GM21619 (cell line): ENCODE results near the gene GPR161.
"Not testable (repeated sequence)": the region's sequence is repeated elsewhere in the genome, so short reads cannot be mapped to it uniquely, and the experiment has no call there.

Experiments used
- ATAC-seq: cut with Tn5 transposase; IDR thresholded peaks from one replicate; pipeline ENCODE4 v1.9.1; 2021; ENCODE audit not compliant: unreplicated experiment

The GPR161 gene, protein sequence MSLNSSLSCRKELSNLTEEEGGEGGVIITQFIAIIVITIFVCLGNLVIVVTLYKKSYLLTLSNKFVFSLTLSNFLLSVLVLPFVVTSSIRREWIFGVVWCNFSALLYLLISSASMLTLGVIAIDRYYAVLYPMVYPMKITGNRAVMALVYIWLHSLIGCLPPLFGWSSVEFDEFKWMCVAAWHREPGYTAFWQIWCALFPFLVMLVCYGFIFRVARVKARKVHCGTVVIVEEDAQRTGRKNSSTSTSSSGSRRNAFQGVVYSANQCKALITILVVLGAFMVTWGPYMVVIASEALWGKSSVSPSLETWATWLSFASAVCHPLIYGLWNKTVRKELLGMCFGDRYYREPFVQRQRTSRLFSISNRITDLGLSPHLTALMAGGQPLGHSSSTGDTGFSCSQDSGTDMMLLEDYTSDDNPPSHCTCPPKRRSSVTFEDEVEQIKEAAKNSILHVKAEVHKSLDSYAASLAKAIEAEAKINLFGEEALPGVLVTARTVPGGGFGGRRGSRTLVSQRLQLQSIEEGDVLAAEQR

DNA sequence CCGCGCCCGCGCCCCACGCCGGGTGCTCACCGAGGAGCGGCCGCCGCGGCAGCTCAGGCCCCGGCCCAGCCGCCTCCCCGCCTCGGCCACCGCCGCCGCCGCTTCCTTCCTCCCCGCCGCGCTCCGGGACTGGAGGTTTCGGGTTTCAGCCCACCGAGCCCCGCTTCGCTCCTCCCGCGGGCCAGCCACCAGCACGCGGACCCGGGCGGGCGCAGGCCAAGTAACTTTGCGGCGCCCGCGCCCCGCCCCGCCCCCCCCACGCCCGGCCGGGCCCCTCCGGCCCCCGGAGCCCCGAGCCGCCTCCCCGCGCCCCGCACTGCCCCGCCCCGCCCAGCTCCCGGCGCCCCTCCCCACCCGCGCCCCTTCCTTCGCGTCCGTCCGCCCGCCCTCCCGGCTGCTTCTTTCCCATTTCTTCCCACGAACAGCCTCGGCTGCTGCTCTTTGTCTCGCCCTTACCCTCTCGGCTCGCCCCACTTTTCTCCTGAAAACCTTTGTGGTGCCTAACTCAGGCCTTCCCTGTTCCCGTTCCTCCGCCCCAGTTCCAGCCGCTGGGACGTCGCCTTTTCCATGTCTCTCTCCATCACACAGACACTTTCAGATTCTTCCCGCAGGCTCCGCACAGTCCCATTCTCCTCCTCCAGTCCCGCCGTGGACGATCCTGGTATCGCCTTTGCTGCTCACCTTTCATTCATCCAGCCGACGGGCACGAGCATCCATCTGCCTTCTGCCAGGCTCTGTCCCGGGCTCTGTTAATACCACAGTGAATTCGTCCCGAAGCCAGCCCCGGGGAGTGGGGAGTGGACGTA, at the start of gene GPR161:
Gene GPR161, minus strand, starts transcription at position 222 of the 806 bp plus-strand sequence. CDS start 32,080 bp downstream, outside the sequence.
- no peak for ATAC-seq

DNA sequence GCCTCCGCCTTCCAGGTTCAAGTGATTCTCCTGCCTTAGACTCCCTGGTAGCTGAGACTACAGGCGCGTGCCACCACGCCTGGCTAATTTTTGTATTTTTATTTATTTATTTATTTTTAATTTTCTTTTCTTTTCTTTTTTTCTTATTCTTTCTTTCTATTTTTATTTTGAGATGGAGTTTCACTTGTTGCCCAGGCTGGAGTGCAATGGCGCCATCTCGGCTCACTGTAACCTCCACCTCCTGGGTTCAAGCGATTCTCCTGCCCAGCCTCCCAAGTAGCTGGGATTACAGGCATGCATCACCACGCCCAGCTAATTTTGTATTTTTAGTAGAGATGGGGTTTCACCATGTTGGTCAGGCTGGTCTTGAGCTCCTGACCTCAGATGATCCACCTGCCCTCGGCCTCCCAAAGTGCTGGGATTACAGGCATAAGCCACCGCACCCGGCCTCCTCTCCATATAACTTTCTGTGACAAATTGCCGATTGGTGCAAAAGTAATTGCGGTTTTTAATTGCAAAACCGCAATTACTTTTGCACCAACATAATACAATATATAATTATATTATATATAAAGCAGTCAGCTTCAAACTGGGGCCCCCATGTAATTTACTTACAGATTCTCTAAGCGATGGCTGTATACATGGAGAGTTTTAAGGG, 44.5 kb upstream of the GPR161 start:
- ATAC-seq, result not testable (repeated sequence)

DNA sequence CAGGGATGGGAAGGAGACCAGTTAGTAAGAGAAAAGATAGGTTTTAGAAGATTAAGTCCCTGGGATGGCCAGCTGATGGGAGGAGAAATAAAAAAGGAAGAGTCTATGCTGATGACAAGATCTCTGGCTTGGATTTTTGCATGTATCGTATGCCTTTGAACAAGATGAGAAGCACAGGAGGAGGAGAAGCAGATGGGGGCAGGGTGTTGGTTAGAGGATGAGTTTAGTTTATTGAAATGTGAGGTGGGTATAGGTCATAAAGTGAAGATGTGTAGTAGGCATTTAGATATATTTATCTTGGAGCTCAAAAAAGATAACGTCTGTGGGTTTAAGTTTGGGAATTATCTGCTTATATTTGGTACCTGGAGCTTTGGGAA, 43.4 kb upstream of the GPR161 start:
- no peak for ATAC-seq

DNA sequence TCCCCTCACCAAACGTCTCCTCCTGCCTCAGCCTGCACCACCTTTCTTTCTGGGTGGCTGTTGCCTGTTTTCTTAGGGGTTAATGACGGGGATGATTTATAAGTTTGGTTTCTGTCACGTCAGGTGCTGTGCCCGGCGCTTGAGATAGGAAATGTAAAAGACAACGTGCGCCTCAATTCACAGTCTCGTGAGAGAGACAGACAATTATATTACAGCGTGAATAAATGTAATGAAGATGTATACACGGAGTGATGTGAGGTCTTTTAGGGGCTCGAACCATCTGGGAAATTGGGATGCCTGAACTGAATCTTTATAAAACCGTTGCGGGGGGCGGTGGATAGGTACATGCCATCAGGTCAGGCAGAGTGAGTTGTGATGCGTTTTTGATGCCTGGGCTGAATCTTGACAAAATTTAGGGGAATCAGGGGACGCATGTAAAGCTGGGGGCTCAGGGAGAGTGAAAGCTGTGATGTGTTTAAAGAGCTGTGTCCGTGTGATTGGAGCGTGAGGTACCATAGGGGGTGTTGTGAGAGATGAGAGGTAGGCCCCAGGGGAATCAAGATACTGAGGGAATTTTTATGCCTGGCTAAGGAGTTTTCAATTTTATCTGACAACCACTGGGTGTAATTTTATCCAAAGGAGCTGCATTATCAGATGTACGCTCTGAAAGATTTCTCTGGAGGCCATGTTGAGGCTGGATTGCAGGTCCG, 42.9 kb upstream of the GPR161 start:
- ATAC-seq, result no peak

- ATAC-seq, result peak; percentile 89
These were observed 42.1 kb upstream of the GPR161 start, which contains the start of gene TIPRL for GRCh38 chr1:168178638-168179437. TSS of gene TIPRL (plus strand) at chr1:168178962. CDS start at chr1:168179078, 116 bp downstream.

DNA sequence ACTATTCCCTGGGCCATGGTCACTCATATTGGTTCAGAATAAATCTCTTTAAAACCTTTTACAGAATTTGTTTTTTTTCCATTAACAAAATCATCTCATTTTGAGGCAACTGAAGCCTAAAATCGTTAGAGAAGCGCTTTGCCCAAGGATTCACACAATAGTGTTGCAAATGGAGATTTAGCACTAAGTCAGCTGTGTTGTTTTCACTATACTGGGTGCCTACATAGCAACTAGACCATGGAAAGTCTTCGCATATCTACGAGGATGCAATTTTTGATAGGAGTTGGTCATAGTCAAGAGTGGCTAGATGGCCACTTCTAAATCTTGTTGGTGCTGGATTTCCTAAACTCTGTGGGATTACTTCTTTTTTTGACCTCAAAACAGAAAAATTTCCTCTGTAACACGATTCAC, 41.5 kb upstream of the GPR161 start:
- no peak for ATAC-seq

DNA sequence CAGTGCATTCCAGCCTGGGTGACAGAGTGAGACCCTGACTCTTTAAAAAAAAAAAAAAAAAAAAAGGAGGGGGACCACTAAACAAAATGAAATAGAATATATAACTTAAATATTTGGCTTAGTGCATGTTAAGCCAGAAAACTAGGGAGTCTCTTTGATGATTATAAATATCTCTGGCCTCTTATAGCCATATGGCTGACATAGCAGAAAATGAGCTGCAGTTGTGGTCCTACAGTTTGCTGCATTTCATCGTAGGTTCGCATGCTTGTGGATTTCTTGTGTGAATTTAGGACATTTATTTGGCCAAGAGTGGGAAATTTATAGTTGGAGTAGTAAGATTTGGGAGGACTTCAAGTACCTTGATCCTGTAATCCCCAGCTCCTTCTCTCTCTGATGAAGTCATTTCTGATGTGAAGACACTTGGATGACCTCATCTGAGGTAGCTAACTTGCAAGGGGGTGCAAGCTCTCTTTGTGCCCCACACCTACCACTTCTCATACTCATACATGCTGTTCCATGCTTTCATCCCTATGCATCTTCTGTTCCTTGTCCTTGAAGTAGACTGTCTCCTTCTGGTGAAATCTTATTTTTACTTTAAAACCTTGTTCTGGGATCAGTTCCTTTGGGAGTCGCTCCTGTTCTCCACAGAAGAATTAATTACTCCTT, 35.7 kb upstream of the GPR161 start:
- no peak for ATAC-seq

- ATAC-seq, result no peak
These were observed 34.1 kb upstream of the GPR161 start for GRCh38 chr1:168170564-168171508.

DNA sequence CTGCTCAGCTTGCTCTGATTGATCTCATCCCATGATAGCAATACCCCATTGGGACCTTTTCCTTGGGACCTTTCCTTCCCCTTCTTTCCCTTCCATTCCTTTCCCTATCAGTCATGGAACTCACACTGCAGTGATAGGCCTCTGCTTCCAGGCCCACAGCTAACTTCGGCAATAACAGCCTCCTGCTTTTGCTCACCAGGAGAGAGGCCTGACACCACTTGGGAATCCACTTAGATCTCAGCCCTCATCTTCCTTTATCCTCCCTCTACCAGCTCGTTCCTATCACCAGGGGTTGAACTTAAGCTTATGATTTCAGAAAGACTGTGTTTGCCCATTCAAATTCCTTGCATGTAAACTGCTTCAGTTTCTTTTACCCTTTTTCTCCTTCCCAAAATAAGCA, 31.1 kb upstream of the GPR161 start:
- no peak for ATAC-seq

DNA sequence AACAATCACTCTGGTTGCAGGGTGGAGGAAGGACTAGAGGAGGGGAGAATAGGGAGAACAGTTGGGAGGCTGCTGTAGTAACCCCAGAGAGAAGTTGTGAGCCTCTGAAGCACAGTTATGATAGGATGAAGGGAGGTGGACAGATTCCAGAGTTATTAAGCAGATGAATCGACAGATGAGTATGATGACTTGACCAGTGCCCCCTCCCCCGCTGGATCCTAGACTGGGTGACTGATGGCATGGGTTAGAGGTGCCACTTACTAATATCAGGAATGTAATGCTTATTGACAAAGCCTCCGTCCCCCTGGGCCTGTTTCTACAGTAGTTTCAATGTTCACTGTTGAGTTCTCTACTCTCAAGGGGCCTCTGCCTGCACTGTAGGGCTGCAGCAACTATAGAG, 28.0 kb upstream of the GPR161 start:
- ATAC-seq, result no peak

- ATAC-seq, result no peak
These were observed 26.9 kb upstream of the GPR161 start for GRCh38 chr1:168163670-168164069.

DNA sequence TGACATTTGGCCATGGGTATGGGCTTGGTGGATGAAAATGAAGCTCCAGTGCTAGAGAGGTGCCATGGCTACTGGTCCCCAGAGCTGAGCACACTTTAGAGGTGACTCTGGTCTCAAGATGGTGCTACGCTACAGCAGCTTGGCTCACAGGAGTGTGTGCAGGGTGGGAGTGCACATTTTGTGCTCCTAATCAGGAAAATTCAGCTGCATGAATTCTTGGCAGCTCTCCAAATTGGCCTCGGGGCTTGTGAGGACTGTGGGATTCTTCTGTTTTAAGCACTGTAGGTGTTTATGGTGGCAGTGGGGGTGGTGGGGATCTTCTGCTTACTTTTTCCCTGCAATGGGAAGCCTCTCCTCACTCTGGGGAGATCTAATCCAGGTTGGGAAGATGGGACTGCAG, 24.7 kb upstream of the GPR161 start:
- ATAC-seq, result no peak

DNA sequence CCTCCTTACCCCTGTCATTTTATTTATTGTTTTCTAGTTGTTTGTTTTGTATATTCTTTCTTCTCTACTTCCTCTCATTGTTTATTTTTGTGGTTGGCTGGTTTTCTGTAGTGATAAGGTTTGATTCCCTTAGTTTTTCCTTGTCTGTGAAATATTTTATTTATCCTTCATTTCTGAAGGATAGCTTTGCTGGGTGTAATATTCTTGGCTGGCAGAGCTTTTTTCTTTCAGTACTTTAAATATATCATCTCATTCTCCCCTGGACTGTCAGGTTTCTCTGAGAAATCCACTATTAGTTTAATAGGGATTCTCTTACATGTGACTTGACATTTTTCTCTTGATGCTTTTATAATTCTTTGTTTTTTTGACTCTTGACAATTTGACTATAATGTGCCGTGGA, 23.2 kb upstream of the GPR161 start:
- no peak for ATAC-seq

DNA sequence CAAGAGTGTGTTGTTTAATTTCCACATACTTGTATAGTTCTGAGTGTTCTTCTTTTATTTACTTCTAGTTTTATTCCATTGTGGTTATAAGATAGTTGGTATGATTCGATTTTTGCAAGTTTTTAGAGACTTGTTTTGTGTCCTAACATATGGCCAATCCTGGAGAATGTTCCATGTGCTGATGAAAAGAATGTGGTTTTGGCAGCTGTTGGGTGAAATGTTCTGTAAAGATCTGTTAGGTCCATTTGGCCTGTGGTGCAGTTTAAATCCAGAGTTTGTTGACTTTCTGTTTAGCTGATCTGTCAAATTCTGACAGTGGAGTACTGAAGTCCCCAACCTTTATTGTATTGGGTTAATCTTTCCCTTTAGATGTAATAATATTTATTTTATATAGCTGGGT, 22.5 kb upstream of the GPR161 start:
- no peak for ATAC-seq

DNA sequence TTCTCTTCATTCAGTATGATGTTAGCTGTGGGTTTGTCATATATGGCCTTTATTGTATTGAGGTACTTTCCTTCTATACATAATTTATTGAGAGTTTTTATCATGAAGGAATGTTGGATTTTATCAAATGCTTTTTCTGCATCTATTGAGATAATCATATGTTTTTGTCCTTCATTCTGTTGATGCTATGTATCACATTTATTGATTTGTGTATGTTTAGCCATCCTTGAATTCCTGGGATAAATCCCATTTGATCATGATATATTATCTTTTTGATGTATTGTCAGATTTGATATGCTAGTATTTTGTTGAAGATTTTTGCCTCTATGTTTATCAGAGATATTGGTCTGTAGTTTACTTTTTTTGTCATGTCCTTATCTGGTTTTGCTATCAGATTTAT, 20.9 kb upstream of the GPR161 start:
- no peak for ATAC-seq

- ATAC-seq, result no peak
These were observed 19.2 kb upstream of the GPR161 start for GRCh38 chr1:168155910-168156309.

DNA sequence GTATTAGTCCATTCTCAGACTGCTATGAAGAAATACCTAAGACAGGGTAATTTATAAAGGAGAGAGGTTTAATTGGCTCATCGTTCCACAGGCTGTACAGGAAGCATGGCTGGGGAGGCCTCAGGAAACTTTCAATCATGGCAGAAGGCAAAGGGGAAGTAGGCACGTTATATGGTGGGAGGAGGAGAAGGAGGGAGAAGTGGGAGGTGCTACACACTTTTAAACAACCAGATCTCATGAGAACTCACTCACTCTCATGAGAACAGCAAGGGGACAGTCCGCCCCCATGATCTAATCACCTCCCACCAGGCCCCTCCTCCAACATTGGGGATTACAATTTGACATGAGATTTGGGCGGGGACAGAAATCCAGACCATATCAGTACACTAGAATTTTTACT, 18.0 kb upstream of the GPR161 start:
- not testable (repeated sequence) for ATAC-seq

GRCh38 chr1:168151935-168152334, 15.2 kb upstream of the GPR161 start:
- ATAC-seq, result no peak
